ENCODE data around the gene PCDHGA1.
"Not testable (repeated sequence)": the region's sequence is repeated elsewhere in the genome, so short reads cannot be mapped to it uniquely, and the experiment has no call there.

PCDHGA1 gene

DNA sequence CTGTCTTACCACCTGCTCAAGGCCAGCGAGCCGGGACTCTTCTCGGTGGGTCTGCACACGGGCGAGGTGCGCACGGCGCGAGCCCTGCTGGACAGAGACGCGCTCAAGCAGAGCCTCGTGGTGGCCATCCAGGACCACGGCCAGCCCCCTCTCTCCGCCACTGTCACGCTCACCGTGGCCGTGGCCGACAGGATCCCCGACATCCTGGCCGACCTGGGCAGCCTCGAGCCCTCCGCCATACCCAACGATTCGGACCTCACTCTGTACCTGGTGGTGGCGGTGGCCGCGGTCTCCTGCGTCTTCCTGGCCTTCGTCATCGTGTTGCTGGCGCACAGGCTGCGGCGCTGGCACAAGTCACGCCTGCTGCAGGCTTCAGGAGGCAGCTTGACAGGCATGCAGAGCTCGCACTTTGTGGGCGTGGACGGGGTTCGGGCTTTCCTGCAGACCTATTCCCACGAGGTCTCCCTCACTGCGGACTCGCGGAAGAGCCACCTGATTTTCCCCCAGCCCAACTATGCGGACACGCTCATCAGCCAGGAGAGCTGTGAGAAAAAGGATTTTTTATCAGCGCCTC lies 10.6 kb downstream of the PCDHGA1 start:
- not testable (repeated sequence) for DNase-seq, H3K4me1 Mint-ChIP-seq, ATAC-seq, H3K4me3 Mint-ChIP-seq
- peak overlapping the region in 1 of 2 donors; percentile 63 for H3K27ac Mint-ChIP-seq
- H3K9me3 Mint-ChIP-seq = peaks cover 50 to 65% of the 10 kb centered on the region in 2 donors
- H3K27me3 Mint-ChIP-seq = peaks cover 96% of the 10 kb centered on the region

- Mint-ChIP-seq H3K27ac (no peak overlapping the region), H3K9me3 (peaks cover 40 to 66% of the 10 kb centered on the region in 2 donors), H3K4me1 (no peaks in the 10 kb centered on the region), H3K27me3 (peaks cover 97% of the 10 kb centered on the region), H3K4me3 (no peak overlapping the region)
- DNase-seq (no peak), ATAC-seq (no peak)
These were observed 12.5 kb downstream of the PCDHGA1 start for GRCh38 chr5:141342773-141343172.

- ATAC-seq = no peak
- no peak within 1 kb of the TSS for H3K27ac Mint-ChIP-seq
These were observed 13.1 kb downstream of the PCDHGA1 start, which contains the start of gene PCDHGA3 for GRCh38 chr5:141343242-141343952. Gene PCDHGA3, plus strand, starts transcription at chr5:141343829. Its CDS starts 205 bp downstream, at chr5:141344034.

DNA sequence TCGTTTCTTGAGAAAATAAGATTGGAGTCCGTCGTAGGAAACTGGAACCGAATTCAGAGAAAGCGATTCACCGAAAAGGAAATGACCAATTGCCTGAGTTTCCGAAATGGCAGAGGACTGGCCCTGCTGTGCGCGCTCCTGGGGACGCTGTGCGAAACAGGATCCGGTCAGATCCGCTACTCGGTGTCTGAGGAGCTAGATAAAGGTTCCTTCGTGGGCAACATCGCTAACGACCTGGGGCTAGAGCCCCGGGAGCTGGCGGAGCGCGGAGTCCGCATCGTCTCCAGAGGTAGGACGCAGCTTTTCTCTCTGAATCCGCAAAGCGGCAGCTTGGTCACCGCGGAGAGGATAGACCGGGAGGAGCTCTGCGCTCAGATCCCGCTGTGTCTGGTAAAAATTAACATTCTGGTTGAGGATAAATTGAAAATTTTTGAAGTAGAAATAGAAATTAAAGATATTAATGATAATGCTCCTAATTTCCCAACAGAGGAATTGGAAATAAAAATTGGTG lies 13.7 kb downstream of the PCDHGA1 start:
- H3K4me1 Mint-ChIP-seq = no peaks in the 10 kb centered on the region
- peak overlapping the region; percentile 61 to 76 for H3K4me3 Mint-ChIP-seq
- peaks cover 34 to 53% of the 10 kb centered on the region in 2 donors for H3K9me3 Mint-ChIP-seq
- DNase-seq (no peak), ATAC-seq (no peak)
- H3K27ac Mint-ChIP-seq = no peak overlapping the region
- H3K27me3 Mint-ChIP-seq = peaks cover 96% of the 10 kb centered on the region

More at GRCh38 chr5:141343242-141343952, 13.1 kb downstream of the PCDHGA1 start, which contains the start of gene PCDHGA3:
- H3K4me3 Mint-ChIP-seq = peak within 1 kb of the TSS; percentile 61 to 76
- DNase-seq = no peak
- H3K27me3 Mint-ChIP-seq = peaks cover 97% of the 10 kb centered on the region
- peaks cover 34 to 59% of the 10 kb centered on the region in 2 donors for H3K9me3 Mint-ChIP-seq
- H3K4me1 Mint-ChIP-seq = no peaks in the 10 kb centered on the region

DNA sequence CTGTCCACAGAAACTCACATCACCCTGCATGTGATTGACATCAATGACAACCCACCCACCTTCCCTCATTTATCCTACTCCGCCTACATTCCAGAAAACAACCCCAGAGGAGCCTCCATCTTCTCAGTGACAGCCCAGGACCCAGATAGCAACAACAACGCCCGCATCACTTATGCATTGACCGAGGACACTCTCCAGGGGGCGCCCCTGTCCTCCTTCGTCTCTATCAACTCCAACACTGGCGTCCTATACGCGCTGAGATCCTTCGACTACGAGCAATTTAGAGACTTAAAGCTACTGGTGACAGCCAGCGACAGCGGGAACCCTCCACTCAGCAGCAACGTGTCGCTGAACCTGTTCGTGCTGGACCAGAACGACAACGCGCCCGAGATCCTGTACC lies 15.0 kb downstream of the PCDHGA1 start:
- Mint-ChIP-seq H3K27me3 (peaks cover 90% of the 10 kb centered on the region), H3K4me1 (no peaks in the 10 kb centered on the region), H3K4me3 (no peak overlapping the region), H3K9me3 (peaks cover 30 to 52% of the 10 kb centered on the region in 2 donors), H3K27ac (no peak overlapping the region)
- DNase-seq (no peak), ATAC-seq (no peak)

- ATAC-seq, H3K4me1 Mint-ChIP-seq, H3K4me3 Mint-ChIP-seq, H3K27ac Mint-ChIP-seq, DNase-seq: not testable (repeated sequence)
- peaks cover 90% of the 10 kb centered on the region for H3K27me3 Mint-ChIP-seq
- peaks cover 28 to 48% of the 10 kb centered on the region in 2 donors for H3K9me3 Mint-ChIP-seq
These were observed 15.7 kb downstream of the PCDHGA1 start for GRCh38 chr5:141346017-141346416.

- Mint-ChIP-seq H3K4me3 (peak within 1 kb of the TSS; percentile 61 to 75), H3K9me3 (peaks cover 20 to 41% of the 10 kb centered on the region in 2 donors), H3K4me1 (no peaks in the 10 kb centered on the region), H3K27me3 (peaks cover 85% of the 10 kb centered on the region), H3K27ac (no peak within 1 kb of the TSS)
- ATAC-seq (peak; percentile 69), DNase-seq (peak in 1 of 2 donors; percentile 52)
These were observed 19.8 kb downstream of the PCDHGA1 start, which contains the start of gene PCDHGB1 for GRCh38 chr5:141349917-141350619. Gene PCDHGB1, plus strand, starts transcription at chr5:141350099. Its CDS starts 162 bp downstream, at chr5:141350261.

GRCh38 chr5:141351591-141351990 lies 21.3 kb downstream of the PCDHGA1 start:
- Mint-ChIP-seq H3K27me3 (peaks cover 85% of the 10 kb centered on the region), H3K4me1 (no peaks in the 10 kb centered on the region)
- no peak for ATAC-seq

GRCh38 chr5:141354900-141355469 lies 24.7 kb downstream of the PCDHGA1 start, which contains the start of gene PCDHGA4:
Gene PCDHGA4, plus strand, starts transcription at chr5:141355021. Its CDS starts 87 bp downstream, at chr5:141355108.
- DNase-seq = no peak
- H3K27me3 Mint-ChIP-seq = peaks cover 83% of the 10 kb centered on the region

More at GRCh38 chr5:141351591-141351990, 21.3 kb downstream of the PCDHGA1 start:
- Mint-ChIP-seq H3K9me3 (peaks cover 12 to 40% of the 10 kb centered on the region in 2 donors), H3K27ac (no peak overlapping the region), H3K4me3 (no peak overlapping the region)
- no peak for DNase-seq

GRCh38 chr5:141355641-141356040 lies 25.3 kb downstream of the PCDHGA1 start:
- no peak for DNase-seq
- H3K9me3 Mint-ChIP-seq = peaks cover 20 to 44% of the 10 kb centered on the region in 2 donors
- H3K27me3 Mint-ChIP-seq = peaks cover 83% of the 10 kb centered on the region
- H3K4me3 Mint-ChIP-seq = peak overlapping the region in 1 of 2 donors; percentile 64
- no peak overlapping the region for H3K27ac Mint-ChIP-seq
- H3K4me1 Mint-ChIP-seq = peaks cover 6% of the 10 kb centered on the region
- ATAC-seq = no peak

More at GRCh38 chr5:141354900-141355469, 24.7 kb downstream of the PCDHGA1 start, which contains the start of gene PCDHGA4:
- H3K4me3 Mint-ChIP-seq = peak within 1 kb of the TSS; percentile 64 to 73
- ATAC-seq = no peak
- H3K9me3 Mint-ChIP-seq = peaks cover 19 to 44% of the 10 kb centered on the region in 2 donors
- H3K27ac Mint-ChIP-seq = no peak within 1 kb of the TSS
- peaks cover 4% of the 10 kb centered on the region for H3K4me1 Mint-ChIP-seq

DNA sequence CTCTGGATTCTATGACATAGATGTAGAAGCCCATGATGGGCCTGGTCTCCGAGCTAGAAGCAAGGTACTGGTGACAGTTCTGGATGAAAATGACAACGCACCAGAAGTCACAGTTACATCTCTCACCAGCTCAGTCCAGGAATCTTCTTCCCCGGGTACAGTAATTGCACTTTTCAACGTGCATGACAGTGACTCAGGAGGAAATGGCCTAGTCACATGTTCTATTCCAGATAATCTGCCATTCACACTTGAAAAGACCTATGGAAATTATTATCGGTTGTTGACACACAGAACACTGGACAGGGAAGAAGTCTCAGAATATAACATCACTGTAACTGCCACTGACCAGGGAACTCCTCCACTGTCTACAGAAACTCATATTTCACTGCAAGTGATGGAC lies 25.8 kb downstream of the PCDHGA1 start:
- no peak for ATAC-seq
- DNase-seq = no peak
- Mint-ChIP-seq H3K4me1 (peaks cover 6% of the 10 kb centered on the region), H3K27ac (no peak overlapping the region), H3K9me3 (peaks cover 20 to 49% of the 10 kb centered on the region in 2 donors), H3K4me3 (no peak overlapping the region), H3K27me3 (peaks cover 83% of the 10 kb centered on the region)

DNA sequence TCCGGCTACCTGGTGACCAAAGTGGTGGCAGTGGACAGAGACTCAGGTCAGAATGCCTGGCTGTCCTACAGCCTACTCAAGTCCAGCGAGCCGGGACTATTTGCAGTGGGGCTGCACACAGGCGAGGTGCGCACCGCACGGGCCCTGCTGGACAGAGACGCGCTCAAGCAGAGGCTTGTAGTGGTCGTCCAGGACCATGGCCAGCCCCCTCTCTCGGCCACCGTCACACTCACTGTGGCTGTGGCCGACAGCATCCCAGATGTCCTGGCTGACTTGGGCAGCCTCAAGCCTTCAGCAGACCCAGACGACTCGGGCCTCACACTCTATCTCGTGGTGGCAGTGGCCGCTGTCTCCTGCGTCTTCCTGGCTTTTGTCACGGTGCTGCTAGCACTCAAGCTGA lies 26.6 kb downstream of the PCDHGA1 start:
- Mint-ChIP-seq H3K4me3 (no peak overlapping the region), H3K4me1 (peaks cover 6% of the 10 kb centered on the region), H3K27ac (no peak overlapping the region), H3K9me3 (peaks cover 20 to 57% of the 10 kb centered on the region in 2 donors), H3K27me3 (peaks cover 83% of the 10 kb centered on the region)
- DNase-seq = no peak
- no peak for ATAC-seq

DNA sequence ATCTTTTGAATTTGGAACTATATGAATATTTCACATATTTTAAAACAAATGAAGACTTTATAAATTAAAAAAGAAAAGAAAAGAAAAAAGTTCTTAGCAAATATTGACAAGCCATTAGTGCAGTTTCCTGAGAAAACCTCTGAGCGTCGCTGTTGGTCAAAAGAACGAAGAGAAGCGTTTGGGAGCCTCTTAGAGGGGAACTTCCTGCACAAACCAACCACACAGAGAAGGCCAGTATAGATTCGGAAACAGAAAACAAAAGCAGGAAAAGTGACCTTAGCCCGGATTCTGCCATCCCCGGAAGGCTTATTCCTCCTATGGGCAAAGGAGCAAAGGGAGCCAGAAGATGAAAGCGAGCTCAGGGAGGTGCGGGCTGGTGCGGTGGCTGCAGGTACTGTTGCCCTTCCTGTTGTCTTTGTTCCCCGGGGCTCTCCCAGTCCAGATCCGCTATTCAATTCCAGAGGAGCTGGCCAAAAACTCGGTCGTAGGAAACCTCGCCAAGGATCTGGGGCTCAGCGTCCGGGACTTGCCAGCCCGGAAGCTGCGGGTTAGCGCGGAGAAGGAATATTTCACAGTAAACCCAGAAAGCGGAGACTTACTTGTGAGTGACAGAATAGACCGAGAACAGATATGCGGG lies 29.6 kb downstream of the PCDHGA1 start, which contains the start of gene PCDHGB2:
Gene PCDHGB2 (plus strand): TSS at position 205 of the 637 bp plus-strand sequence. CDS start 142 bp downstream, at position 347.
- H3K9me3 Mint-ChIP-seq = peaks cover 19 to 64% of the 10 kb centered on the region in 2 donors
- H3K27ac Mint-ChIP-seq = peak within 1 kb of the TSS in 1 of 2 donors; percentile 85
- H3K4me1 Mint-ChIP-seq = peaks cover 6% of the 10 kb centered on the region
- ATAC-seq = peak; percentile 35
- peak within 1 kb of the TSS; percentile 75 to 86 for H3K4me3 Mint-ChIP-seq
- no peak for DNase-seq
- H3K27me3 Mint-ChIP-seq = peaks cover 87% of the 10 kb centered on the region

DNA sequence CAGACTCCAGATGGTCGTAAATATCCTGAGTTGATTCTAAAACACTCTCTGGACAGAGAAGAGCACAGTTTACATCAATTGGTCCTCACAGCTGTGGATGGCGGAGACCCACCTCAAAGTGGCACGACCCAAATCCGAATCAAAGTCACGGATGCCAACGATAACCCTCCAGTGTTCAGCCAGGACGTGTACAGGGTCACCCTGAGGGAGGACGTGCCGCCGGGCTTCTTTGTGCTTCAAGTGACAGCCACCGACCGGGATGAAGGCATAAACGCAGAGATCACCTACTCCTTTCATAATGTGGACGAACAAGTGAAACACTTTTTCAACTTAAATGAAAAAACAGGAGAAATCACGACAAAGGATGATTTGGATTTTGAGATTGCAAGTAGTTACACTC lies 30.4 kb downstream of the PCDHGA1 start:
- Mint-ChIP-seq H3K27me3 (peaks cover 87% of the 10 kb centered on the region), H3K27ac (no peak overlapping the region), H3K4me3 (no peak overlapping the region), H3K9me3 (peaks cover 19 to 66% of the 10 kb centered on the region in 2 donors), H3K4me1 (peaks cover 6% of the 10 kb centered on the region)
- ATAC-seq (no peak), DNase-seq (no peak)

Measured in stimulated activated naive CD8-positive, alpha-beta T cell treated with anti-CD3 and anti-CD28 coated beads, Interleukin-15, amount 100 ng/mL, for 72 hours (primary cell).